A375 (cell line): ENCODE data around the gene FANCG. TPM values are rescaled to one million over a fixed set of nuclear protein-coding genes. Genes with fewer than 3 reads are reported as not detected.

Experiments used
- small RNA-seq: library from RNA; depleted of rRNA; stranded (forward); fragments of <200 nt; gene quantifications from one replicate; pipeline ENCODE3, GENCODE V24; 2014
- total RNA-seq: library from RNA; depleted of rRNA; stranded (reverse); fragments of >200 nt; shearing (Covaris generic); gene quantifications from 2 replicates; pipeline ENCODE4 v1.2.3, GENCODE V29; 2014; rRNA removed

The FANCG gene
- total RNA-seq = 47.9 and 62.3 TPM in 2 replicates

DNA sequence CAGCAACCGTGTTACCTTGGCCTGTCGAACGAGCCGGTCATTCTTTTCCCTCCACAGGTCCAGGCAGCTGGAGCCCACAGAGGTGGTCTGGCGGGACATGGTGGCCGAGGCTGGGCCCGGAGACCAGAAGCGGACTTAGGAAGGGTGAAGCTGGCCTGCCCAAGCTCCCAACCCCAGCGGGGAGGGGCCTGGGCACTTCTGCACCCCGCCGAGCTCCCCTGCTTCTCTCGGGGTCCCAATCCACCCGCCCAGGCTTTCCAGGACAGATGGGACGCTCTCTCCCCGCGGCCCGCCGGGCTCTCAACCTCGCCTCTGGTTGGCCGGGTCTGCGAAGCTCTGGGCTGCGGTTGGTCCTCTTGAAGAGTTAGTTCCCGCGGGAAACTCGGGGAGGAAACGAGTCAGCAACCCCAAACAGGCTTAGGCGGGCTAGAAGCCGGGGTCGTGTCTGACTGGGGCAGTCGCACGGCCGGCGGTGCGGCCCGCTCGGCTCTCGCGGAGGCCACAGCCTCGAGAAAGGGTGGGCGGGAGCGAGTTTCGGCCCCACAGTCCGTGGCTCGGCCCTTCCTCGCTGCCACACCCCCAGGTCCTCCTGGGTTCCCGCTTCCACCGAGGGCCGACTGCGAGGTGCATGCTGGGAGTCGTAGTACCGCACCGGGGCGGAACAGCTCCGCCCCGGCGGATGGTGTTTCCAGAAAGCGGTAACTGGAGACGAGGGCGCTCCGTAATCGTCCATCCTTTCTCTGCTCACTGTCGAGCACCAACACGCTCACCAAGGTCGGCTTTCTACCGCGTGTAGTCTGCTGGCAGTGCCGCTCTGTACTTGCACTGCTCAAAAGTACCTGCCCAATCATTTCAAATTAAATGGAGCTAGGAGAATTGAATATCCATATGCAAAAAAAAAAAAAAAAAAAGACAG is at the start of gene FANCG:
Gene FANCG, minus strand, starts transcription at position 517 of the 916 bp plus-strand sequence. Its CDS starts 418 bp downstream, at position 99.

DNA sequence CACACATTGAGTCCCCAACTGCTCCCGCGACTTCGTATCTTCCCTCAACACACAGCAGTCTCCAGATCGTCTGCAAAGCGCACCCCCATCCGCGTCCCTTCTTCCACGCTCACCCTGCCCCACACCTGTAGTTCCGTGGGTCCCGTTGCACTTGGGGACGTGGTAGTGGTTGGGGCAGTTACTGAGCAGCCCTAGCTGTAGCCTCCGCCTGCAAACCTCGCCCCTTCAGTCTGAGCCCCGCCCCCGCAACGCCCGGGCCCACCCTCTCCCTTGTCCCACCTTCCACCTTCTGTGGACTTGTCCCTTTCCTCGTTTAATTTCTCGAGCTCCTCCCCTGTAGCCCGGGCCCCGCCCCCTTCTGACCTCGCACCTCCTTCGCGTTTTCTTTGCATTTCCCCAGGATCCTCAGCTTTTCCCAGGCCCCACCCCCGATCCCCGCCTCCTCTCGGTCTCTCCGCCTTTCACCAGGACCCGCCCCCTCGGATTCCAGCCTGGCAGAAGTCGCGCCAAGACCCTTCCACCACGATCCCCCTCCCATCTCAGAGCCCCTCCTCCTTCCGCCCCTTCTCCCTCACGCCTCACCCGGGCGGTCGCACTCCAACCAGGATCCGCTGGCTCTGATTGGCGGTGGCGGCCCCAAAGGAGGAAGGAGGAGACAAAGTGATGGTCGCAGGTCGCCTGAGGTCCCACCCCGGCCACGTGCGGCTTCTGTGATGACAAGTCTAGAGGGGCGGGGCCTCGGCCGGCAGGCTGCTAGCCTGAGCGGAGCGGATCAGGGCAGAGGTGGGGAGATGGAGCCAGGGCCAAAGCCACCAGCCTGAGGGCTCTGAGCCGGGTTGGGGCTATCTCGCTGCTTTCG is 36.2 kb upstream of the FANCG start, which contains the start of gene ATOSB:
Gene ATOSB, minus strand, starts transcription at position 183 of the 859 bp plus-strand sequence. CDS start 7,588 bp downstream, outside the sequence.

DNA sequence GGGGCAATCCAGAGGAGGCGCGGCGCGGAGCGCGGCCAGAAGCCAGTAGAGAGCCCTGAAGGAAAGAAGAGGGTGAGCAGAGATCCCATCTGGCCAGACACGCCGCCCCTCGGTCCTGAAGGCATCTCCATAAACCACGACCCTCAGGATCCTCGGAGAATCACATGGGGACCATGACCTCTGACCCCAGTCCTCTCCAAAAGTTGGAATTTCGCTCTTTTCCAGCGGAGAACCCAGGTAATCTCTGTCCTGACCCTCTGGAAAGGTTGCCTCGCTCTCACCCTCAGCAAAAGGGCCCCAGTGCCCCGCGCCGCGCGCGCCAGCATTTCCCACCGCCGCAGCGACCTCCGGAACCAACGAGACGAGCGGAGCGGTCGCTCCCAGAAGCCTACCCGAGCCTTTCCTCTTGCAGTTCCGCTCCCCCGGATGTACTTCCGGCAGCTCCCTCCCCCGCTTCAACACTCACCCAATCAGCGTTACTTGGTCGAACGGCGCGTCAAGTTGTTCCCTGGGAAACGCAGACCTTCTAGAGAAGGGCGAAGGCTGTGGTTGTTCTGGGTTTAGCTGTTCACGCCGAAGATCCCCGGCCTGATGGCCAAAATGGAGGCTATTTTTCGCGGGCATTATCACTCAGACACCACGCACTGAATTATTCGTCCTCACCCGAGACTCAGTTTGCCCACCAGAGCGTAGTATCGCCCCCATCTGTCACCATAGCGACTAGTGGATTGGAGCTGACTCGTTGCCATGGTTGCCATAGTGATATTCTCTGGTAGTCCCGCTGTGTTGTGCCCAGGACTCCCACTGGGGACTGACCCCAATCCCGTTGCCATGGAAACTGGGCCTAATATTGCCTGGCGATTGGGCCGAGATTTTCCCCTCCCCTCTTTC is 23.3 kb upstream of the FANCG start, which contains the start of gene STOML2:
Gene STOML2, minus strand, starts transcription at position 363 of the 891 bp plus-strand sequence. Its CDS starts 37 bp downstream, at position 326.

DNA sequence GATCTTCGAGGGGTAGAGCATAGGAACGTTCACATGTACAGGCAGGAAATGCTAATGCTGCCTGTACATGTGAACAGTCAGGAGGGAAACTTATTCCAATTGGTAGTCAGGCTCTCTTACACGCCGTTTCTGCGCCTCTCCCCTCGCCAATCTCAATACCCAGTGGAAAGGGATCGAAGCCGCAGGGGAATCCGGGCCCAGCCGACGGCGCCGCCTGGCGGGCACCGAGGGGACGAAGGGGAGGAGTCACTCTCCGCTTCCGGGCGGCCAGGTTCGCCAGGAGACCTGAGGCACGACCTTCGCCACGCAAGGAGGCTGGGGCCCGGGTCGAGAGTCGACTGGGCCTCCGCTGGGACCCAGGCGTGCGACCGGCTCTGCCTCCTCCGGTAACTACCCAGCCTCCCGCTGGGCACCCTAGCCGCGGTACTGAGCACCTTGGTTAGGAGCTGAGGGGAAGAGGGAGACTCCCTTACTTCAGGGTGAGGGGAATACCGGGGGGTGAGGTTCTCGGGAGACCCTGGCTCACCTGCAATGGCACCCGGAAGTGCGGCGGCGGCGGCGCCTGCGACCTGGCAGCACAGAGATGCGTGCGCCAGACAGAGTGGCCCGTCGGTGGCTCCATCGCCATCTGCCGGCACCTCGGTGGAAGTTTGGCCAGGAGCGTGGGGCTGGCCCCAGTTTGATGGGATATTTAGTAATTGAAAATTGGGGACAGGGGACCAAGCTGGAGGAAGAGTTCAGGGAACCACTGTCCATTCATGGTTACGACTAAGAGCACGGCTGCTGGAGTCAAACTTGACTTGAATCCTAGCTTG is 16.5 kb upstream of the FANCG start, which contains the start of gene PIGO:
Gene PIGO, minus strand, starts transcription at position 557 of the 815 bp plus-strand sequence. CDS start 1,026 bp downstream, outside the sequence.

DNA sequence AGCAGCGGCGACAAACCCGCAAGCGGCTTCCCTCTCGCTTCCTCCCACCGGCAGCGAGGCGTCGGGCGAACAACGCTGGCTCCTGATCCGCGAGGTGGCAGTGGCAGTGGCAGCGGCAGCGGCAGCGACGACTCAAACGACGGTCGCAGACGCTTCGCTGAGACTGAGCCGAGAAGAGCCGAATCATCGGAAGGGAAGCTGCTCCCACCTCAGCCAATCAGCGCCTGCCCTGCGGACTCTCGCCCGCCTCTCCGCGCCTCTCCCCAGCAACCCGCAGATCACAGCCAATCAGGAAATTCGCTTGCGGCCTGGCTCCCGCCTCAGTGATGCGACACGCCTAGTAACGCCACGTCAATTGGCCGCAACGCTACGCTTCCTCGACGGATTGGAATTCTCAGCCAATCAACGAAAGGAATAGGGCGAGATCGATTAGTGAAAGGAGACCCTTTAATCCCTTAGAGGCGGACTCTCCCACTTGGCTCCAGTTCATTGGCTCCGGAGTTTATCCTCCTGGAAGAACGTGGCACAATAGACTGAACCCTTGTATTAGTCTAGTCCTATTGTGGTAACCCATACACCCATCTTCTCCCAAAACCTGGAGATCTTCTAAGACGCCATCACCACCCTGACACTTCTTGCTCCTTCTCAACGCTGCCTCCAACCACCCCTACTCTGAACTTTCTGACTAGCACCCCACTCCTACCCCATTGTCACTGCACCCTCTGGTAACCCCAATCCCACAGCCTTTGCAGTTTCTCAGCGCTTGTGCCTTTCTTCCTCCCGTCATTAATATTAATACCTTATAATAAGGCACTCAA is 7.1 kb downstream of the FANCG start, which contains the start of gene VCP:
Gene VCP, minus strand, starts transcription at position 165 of the 818 bp plus-strand sequence. CDS start 272 bp downstream, outside the sequence.

Small RNA genes lying within 50 kb of the gene (small RNA-seq; reads per million reads assigned to genes)
- not detected for gene RN7SL338P

Other genes with a start within 250 kb of the FANCG start
- not detected in 2 replicates for gene PHF24, start 121.7 kb downstream of the FANCG start, total RNA-seq
- 3.5 and 6.3 TPM in 2 replicates for gene DNAJB5, start 90.2 kb downstream of the FANCG start, total RNA-seq
- gene VCP, start 7.3 kb downstream of the FANCG start, total RNA-seq = 230 and 251 TPM in 2 replicates
- 40.4 and 45.0 TPM in 2 replicates for gene PIGO, start 16.6 kb upstream of the FANCG start, total RNA-seq
- 310 and 334 TPM in 2 replicates for gene STOML2, start 23.2 kb upstream of the FANCG start, total RNA-seq
- gene ATOSB, start 35.9 kb upstream of the FANCG start, total RNA-seq = 20.9 and 22.9 TPM in 2 replicates
- 9.1 and 10.4 TPM in 2 replicates for gene UNC13B, start 82.1 kb upstream of the FANCG start, total RNA-seq